PFSK-1 (cell line): ENCODE measurements around the gene KCTD16.

Experiments used
- POLR2AphosphoS5 ChIP-seq: IDR thresholded peaks from 2 replicates; pipeline ENCODE4 v1.6.1; 2012; ENCODE audit warnings: low read depth, mild to moderate bottlenecking, control low read depth, low read length, moderate library complexity
- REST ChIP-seq, 2 experiments: IDR thresholded peaks; 2 replicates each; pipeline versions ENCODE4 v1.6.1 to v1.8.0; 2011 to 2012; ENCODE audit warnings: low read depth in 2 of 2, low read length in 2 of 2, control low read depth in 1 of 2, inconsistent platforms in 1 of 2, mild to moderate bottlenecking in 1 of 2, moderate library complexity in 1 of 2; ENCODE audit not compliant: insufficient read depth in 1 of 2
- SIN3A ChIP-seq: IDR thresholded peaks from 2 replicates; pipeline ENCODE4 v1.6.1; 2012; ENCODE audit warnings: mild to moderate bottlenecking, low read length, moderate library complexity, borderline replicate concordance; ENCODE audit not compliant: insufficient read depth

- 0 out of 2 replicates have a peak, but pooled peaks have one; percentile 24 for TF ChIP-seq POLR2AphosphoS5
- TF ChIP-seq SIN3A: peak; percentile 68; the same call in 1 of the 2 replicates
- 0 out of 4 replicates have a peak, but pooled peaks of 1 of the 2 experiments have one; percentile 26 for TF ChIP-seq REST (IDR thresholded peaks at IDR 0.05; ENCODE audit: insufficient read depth in 1 of 2, low read depth in 2 of 2, low read length in 2 of 2)
Measured at GRCh38 chr5:144189800-144190429, 19.2 kb downstream of the KCTD16 start.
